Measurements from ENCODE around the gene WDR6. TPM values are rescaled to one million over a fixed set of nuclear protein-coding genes. Genes with fewer than 3 reads are reported as not detected.

WDR6 gene
- total and polyA plus RNA-seq, 9 of the 15 experiments (the other 6 are each of a cell fraction or from before 2014, with no cell fraction given): 8.9 to 90.6 (median 44.7) TPM

GRCh38 chr3:49021213-49021812 lies 14.1 kb downstream of the WDR6 start (continued):
- peak; percentile 13; the same call in 1 of the 2 replicates for TF ChIP-seq MGA (IDR thresholded peaks at IDR 0.05)
- TF ChIP-seq REST (IDR thresholded peaks at IDR 0.05; ENCODE audit: borderline replicate concordance): peak; percentile 97
- TF ChIP-seq REST (CRISPR knock-in tag; IDR thresholded peaks at IDR 0.05; ENCODE audit: low read depth): no peak
- peak; percentile 9; the same call in 1 of the 2 replicates for TF ChIP-seq ESRRA (IDR thresholded peaks at IDR 0.05; ENCODE audit: borderline replicate concordance, low read depth)
